ENCODE data around the gene E2F3. TPM values are rescaled to one million over a fixed set of nuclear protein-coding genes. Genes with fewer than 3 reads are reported as not detected.

E2F3 gene
- polyA plus RNA-seq, 3 donors: 7.5 to 14.6 (median 8.9) TPM

- no peaks in the 10 kb centered on the region for H4K20me1 ChIP-seq (ENCODE audit: insufficient read depth, low read length)
- no CpG with 5 or more reads among the region's 3 CpGs for WGBS (ENCODE audit: insufficient coverage)
- Mint-ChIP-seq H3K36me3 (no peaks in the 10 kb centered on the region), H3K4me3 (no peak overlapping the region), H3K4me1 (no peaks in the 10 kb centered on the region), H3K9me3 (peaks cover 0 to 3% (median 0%) of the 10 kb centered on the region in 7 donors), H3K27me3 (ENCODE audit: low read depth in 3 of 3) (no peaks in the 10 kb centered on the region), H3K27ac (no peak overlapping the region)
- H3K27me3 ChIP-seq (ENCODE audit: control insufficient read depth in 2 of 2, insufficient read depth in 2 of 2, low read length in 2 of 2): no peaks in the 10 kb centered on the region
- DNase-seq: no peak
- H2AFZ ChIP-seq (ENCODE audit: insufficient read depth, low read depth, low read length, poor library complexity, severe bottlenecking): no peak overlapping the region
- no peak overlapping the region for H3K9ac ChIP-seq (ENCODE audit: insufficient read depth, low read length, poor library complexity, severe bottlenecking)
- no peaks in the 10 kb centered on the region for H3K79me2 ChIP-seq (ENCODE audit: insufficient read depth, low read length)
- TF ChIP-seq, protein P1, sequence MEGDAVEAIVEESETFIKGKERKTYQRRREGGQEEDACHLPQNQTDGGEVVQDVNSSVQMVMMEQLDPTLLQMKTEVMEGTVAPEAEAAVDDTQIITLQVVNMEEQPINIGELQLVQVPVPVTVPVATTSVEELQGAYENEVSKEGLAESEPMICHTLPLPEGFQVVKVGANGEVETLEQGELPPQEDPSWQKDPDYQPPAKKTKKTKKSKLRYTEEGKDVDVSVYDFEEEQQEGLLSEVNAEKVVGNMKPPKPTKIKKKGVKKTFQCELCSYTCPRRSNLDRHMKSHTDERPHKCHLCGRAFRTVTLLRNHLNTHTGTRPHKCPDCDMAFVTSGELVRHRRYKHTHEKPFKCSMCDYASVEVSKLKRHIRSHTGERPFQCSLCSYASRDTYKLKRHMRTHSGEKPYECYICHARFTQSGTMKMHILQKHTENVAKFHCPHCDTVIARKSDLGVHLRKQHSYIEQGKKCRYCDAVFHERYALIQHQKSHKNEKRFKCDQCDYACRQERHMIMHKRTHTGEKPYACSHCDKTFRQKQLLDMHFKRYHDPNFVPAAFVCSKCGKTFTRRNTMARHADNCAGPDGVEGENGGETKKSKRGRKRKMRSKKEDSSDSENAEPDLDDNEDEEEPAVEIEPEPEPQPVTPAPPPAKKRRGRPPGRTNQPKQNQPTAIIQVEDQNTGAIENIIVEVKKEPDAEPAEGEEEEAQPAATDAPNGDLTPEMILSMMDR (IDR thresholded peaks at IDR 0.05): no peak
- no peak overlapping the region for H3K4me2 ChIP-seq (replicated peaks; ENCODE audit: extremely low read depth, low read length, poor library complexity, severe bottlenecking)
- intact Hi-C loops (cut with micrococcal nuclease): no loop called here
- no peaks in the 10 kb centered on the region for H3K36me3 ChIP-seq (replicated peaks in 1 of 2; ENCODE audit: control insufficient read depth in 1 of 2, insufficient read depth in 2 of 2, low read length in 2 of 2)
- no peaks in the 10 kb centered on the region for H3K9me3 ChIP-seq (replicated peaks in 1 of 2; ENCODE audit: control insufficient read depth in 1 of 2, insufficient read depth in 1 of 2, low read length in 2 of 2)
- no peak overlapping the region for H3K4me3 ChIP-seq (replicated peaks in 1 of 3; ENCODE audit: low read depth in 2 of 3, low read length in 3 of 3)
- H3K4me1 ChIP-seq (ENCODE audit: control insufficient read depth in 1 of 2, insufficient read depth in 2 of 2, low read length in 2 of 2): no peaks in the 10 kb centered on the region
- H3K27ac ChIP-seq (ENCODE audit: low read depth in 1 of 2, low read length in 2 of 2): no peak overlapping the region
These were observed 26.2 kb upstream of the E2F3 start for GRCh38 chr6:20375436-20375835.

DNA sequence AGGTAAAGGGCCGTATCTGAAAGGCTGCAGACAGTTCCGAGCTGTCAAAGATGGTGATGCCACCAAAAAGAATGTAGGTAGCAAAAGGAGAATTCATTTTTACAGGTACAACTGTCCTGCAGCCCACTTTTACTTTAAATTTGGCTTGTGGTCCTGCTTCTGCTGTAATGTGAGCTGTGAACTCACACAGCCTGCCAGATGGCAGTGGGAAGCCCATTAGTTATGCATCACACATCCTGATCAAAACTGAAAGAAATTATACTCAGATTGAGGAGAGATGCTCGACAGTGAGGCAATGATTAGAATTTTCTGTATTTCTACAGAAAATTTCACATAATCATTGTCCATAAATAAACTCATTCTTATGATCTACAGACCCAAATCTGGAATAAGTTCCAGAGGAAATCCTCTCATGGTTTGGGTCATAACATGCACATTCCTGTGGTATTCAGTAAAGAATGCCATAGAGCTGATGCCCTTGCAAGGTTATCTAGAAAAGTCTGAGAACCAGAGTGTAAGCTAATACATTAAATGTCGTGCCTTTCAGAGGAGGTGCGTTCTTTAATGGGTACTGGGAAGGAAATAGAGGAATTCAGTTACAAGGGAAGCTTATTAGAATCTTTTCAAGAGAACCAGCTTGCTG is 23.9 kb upstream of the E2F3 start:
- WGBS (ENCODE audit: insufficient coverage): 51% methylated on average over 4 of the region's 5 CpGs
- no peaks in the 10 kb centered on the region for H3K27me3 ChIP-seq (ENCODE audit: control insufficient read depth in 2 of 2, insufficient read depth in 2 of 2, low read length in 2 of 2)
- no peaks in the 10 kb centered on the region for H4K20me1 ChIP-seq (ENCODE audit: insufficient read depth, low read length)
- no peaks in the 10 kb centered on the region for H3K36me3 ChIP-seq (replicated peaks in 1 of 2; ENCODE audit: control insufficient read depth in 1 of 2, insufficient read depth in 2 of 2, low read length in 2 of 2)
- peaks cover 0 to 4% of the 10 kb centered on the region in 2 donors for H3K9me3 ChIP-seq (replicated peaks in 1 of 2; ENCODE audit: control insufficient read depth in 1 of 2, insufficient read depth in 1 of 2, low read length in 2 of 2)
- H2AFZ ChIP-seq (ENCODE audit: insufficient read depth, low read depth, low read length, poor library complexity, severe bottlenecking): no peak overlapping the region
- Mint-ChIP-seq H3K4me1 (no peaks in the 10 kb centered on the region), H3K27ac (no peak overlapping the region), H3K36me3 (peaks cover 0 to 2% of the 10 kb centered on the region in 2 donors), H3K4me3 (no peak overlapping the region), H3K27me3 (ENCODE audit: low read depth in 3 of 3) (peaks cover 0 to 2% (median 0%) of the 10 kb centered on the region in 3 donors), H3K9me3 (peaks cover 0 to 8% (median 6%) of the 10 kb centered on the region in 7 donors)
- TF ChIP-seq, protein P1 (IDR thresholded peaks at IDR 0.05): no peak
- no peaks in the 10 kb centered on the region for H3K4me1 ChIP-seq (ENCODE audit: control insufficient read depth in 1 of 2, insufficient read depth in 2 of 2, low read length in 2 of 2)
- no peak overlapping the region for H3K9ac ChIP-seq (ENCODE audit: insufficient read depth, low read length, poor library complexity, severe bottlenecking)
- intact Hi-C loops (cut with micrococcal nuclease): no loop called here
- H3K4me3 ChIP-seq (replicated peaks in 1 of 3; ENCODE audit: low read depth in 2 of 3, low read length in 3 of 3): no peak overlapping the region
- no peak for DNase-seq
- no peaks in the 10 kb centered on the region for H3K79me2 ChIP-seq (ENCODE audit: insufficient read depth, low read length)
- no peak overlapping the region for H3K27ac ChIP-seq (ENCODE audit: low read depth in 1 of 2, low read length in 2 of 2)
- no peak overlapping the region for H3K4me2 ChIP-seq (replicated peaks; ENCODE audit: extremely low read depth, low read length, poor library complexity, severe bottlenecking)

All from CD14-positive monocyte (primary cell).